ENCODE data around the gene CXXC5. TPM values are rescaled to one million over a fixed set of nuclear protein-coding genes. Genes with fewer than 3 reads are reported as not detected.
A peak's percentile ranks its signal among the peaks of the same experiment; 100 is the strongest.
"Not testable (repeated sequence)": the region's sequence is repeated elsewhere in the genome, so short reads cannot be mapped to it uniquely, and the experiment has no call there.

Gene CXXC5
- total RNA-seq: 75.7 TPM
- long read RNA-seq, transcript CXXC5-211 (3 exons, 1,892 nt): minor isoform, 65 of 425 reads
- long read RNA-seq, transcript CXXC5-201 (3 exons, 2,658 nt): major isoform, 286 of 425 reads
- long read RNA-seq, partial matches to known transcripts: 12 of 425 reads
- long read RNA-seq, other reads (novel, unspliced or antisense): 62 of 425 reads

DNA sequence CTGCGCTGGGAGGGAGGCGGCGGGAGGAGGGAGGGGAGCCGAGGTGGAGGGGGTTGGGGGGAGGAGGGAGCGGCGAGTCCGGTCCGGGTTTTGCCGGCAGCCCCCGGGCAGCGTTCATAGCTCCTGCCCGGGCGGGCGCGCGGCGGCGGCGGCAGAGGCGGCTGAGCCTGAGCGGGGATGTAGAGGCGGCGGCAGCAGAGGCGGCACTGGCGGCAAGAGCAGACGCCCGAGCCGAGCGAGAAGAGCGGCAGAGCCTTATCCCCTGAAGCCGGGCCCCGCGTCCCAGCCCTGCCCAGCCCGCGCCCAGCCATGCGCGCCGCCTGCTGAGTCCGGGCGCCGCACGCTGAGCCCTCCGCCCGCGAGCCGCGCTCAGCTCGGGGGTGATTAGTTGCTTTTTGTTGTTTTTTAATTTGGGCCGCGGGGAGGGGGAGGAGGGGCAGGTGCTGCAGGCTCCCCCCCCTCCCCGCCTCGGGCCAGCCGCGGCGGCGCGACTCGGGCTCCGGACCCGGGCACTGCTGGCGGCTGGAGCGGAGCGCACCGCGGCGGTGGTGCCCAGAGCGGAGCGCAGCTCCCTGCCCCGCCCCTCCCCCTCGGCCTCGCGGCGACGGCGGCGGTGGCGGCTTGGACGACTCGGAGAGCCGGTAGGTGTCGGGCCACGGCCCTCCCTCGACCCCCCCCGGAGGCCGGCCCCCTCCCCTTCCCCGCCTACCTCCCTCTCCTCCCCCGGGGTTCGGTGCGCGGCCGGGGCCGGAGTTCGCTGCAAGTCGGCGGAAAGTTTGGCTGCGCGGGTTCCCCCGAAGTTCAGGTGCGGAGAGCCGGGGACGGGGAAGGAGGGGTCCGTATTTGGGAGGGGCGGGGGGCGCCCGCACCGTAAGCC is at the start of gene CXXC5:
Gene CXXC5 (plus strand): TSS at position 145 of the 877 bp plus-strand sequence. CDS start 32,175 bp downstream, outside the sequence.
- intact Hi-C loops (cut with micrococcal nuclease): no loop called here
- peak; percentile 92 for DNase-seq
- ATAC-seq: peak; percentile 71

DNA sequence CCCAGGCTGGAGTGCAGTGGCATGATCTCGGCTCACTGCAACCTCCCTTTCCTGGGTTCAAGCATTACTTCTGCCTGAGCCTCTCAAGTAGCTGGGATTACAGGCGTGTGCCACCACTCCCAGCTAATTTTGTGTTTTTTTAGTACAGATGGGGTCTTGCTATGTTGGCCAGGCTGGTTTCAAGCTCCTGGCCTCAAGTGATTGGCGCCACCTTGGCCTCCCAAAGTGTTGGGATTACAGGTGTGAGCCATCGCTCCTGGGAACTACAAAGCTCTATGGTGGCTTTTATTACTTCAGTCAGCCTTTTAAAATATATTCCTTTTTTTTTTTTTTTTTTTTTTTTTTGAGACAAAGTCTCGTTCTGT is 49.6 kb upstream of the CXXC5 start:
- DNase-seq; intact Hi-C loops (cut with micrococcal nuclease): not testable (repeated sequence)

DNA sequence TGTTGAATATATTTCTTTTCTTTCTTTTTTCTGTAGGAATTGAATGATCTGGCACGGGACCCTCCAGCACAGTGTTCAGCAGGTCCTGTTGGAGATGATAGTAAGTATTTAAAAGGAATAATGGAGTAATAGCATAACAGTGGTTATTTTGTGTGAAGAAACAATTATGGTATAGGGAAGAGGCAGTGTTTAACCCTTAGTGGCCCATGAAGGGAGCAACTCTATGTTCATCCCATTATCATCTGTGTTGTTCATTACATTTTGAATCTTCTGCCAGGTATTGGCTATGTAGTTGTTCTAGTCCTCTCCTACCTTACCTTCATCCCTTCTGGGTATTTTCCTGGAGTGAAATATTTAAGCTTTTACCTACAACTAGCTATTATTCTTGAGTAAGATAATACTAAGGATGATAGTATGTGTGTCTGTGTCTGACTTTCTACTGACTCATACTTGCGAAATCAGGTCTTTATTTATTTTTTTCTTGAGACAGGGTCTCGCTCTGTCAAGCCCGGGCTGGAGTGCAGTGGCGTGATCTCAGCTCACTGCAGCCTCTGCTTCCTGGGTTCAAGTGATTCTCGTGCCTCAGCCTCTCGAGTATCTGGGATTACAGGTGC is 47.7 kb upstream of the CXXC5 start:
- intact Hi-C loops (cut with micrococcal nuclease): no loop called here
- no peak for ATAC-seq

More for the DNA sequence above, 49.6 kb upstream of the CXXC5 start:
- ATAC-seq: not testable (repeated sequence)

DNA sequence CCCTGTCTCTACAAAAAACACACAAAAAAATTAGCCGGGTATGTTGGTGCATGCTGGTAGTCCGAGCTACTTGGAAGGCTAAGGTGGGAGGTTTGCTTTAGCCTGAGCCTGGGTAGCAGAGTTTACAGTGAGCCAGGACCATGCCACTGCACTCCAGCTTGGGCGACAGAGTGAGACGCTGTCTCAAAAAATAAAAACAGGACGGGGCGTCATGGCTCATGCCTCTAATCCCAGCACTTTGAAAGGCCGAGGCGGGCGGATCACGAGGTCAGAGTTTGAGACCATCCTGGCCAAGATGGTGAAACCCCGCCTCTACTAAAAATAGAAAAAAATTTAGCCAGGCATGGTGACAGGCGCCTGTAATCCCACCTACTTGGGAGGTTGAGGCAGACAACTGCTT is 46.7 kb upstream of the CXXC5 start:
- intact Hi-C loops (cut with micrococcal nuclease): no loop called here

More for the DNA sequence above, 47.7 kb upstream of the CXXC5 start:
- DNase-seq: no peak

DNA sequence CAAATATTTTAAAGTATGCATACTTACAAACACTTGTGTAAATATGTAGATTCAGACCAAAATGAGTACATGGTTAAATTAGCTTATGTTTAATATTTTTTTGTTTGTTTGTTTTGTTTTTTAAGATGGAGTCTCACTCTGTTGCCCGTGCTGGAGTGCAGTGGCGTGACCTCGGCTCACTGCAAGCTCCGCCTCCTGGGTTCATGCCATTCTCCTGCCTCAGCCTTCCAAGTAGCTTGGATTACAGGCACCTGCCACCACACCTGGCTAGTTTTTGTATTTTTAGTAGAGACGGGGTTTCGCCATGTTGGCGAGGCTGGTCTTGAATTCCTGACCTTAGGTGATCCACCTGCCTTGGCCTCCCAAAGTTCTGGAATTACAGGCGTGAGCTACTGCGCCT is 46.2 kb upstream of the CXXC5 start:
- intact Hi-C loops (cut with micrococcal nuclease); ATAC-seq; DNase-seq: not testable (repeated sequence)

More for the DNA sequence above, 46.7 kb upstream of the CXXC5 start:
- peak; percentile 39 for DNase-seq
- peak; percentile 60 for ATAC-seq

DNA sequence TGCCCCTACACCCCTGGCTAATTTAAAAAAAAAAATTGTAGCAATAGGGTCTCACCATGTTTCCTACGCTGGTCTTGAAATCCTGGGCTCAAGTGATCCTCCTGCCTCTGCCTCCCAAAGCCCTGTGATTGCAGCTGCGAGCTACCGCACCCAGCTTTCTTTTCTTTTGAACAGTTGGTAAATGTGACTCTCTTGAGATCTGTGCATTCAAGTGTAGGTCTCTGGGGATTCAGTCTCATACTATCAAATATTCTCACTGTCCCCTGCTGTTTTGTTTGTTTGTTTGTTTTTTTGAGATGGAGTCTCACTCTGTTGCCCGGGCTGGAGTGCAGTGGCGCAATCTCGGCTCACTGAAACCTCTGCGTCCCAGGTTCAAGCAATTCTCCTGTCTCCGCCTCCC is 42.3 kb upstream of the CXXC5 start:
- ATAC-seq: no peak
- no peak for DNase-seq
- intact Hi-C loops (cut with micrococcal nuclease): no loop called here

DNA sequence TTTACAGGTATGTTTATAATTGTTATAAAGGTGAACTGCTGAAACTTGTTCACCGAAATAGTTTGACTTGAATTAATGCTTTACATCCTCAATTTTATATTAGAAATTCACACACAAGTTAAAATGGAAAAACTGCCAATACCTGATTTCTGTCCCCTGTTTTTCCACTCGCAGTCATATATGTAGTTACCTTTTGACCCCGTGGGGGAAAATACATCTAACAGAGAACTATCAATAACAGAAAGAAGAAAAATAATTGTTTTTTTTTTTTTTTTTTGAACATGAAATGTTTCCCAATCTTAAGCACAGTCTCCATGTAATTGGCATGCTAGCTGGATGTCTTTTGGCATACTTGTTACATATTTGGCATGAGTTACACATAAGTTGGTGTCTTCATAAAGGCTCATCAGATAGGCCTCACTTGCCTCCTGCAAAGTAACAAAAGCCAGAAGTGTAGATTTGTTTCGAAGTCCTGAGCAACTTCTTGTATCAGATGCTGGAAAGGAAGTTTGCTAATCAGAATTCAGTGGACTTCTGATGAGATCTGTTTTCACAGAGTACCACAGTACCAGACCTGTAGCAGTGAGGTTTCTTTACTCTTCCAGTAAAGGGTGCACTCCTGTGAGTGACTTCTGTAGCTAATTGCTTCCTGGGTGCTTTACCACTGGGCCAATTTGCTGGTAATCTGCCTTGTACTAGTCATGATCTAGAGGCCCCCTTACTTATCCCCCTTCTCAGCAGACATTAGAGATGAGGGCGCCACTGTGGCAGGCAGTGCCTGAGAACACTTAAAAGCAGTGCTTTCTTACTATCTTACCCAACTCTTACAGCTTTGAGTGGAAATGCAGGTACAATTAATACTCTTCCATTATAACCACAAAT is 36.2 kb upstream of the CXXC5 start:
- DNase-seq (no peak), ATAC-seq (no peak)
- intact Hi-C loops (cut with micrococcal nuclease): no loop called here

DNA sequence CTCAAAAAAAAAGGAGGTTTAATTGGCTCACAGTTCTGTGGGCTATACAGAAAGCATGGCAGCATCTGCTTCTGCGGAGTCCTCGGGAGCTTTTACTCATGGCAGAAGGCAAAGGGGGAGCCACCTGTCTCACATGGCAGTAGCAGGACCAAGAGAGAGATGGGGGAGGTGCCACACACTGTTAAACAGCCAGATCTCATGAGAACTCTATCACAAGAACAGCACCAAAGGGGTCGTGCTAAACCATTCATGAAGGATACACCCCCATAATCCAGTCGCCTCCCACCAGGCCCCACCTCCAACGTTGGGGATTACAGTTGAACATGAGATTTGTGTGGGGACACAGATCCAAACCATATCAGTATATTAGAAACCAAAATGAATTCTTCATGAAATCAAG is 28.3 kb upstream of the CXXC5 start:
- no peak for ATAC-seq
- intact Hi-C loops (cut with micrococcal nuclease): loop anchor here (10.0 kb wide), 1 partner anchor 45 kb away; no protein-coding TSS in a partner anchor
- no peak for DNase-seq

DNA sequence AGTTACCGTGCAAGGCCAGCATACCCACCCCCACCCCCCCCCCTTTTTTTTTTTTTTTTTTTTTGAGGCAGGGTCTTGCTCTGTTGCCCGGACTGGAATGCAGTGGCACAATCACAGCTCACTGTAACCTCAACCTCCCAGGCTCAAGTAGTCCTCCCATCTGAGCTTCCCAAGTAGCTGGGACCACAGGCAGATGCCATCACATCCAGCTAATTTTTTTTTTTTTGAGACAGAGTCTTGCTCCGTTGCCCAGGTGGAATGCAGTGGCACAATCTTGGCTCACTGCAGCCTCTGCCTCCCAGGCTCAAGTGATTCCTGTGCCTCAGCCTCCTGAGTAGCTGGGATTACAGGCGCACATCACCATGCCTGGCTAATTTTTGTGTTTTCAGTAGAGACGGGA is 22.8 kb upstream of the CXXC5 start:
- DNase-seq, ATAC-seq: not testable (repeated sequence)
- intact Hi-C loops (cut with micrococcal nuclease): loop anchor here (10.0 kb wide), 1 partner anchor 51 kb away; no protein-coding TSS in a partner anchor

DNA sequence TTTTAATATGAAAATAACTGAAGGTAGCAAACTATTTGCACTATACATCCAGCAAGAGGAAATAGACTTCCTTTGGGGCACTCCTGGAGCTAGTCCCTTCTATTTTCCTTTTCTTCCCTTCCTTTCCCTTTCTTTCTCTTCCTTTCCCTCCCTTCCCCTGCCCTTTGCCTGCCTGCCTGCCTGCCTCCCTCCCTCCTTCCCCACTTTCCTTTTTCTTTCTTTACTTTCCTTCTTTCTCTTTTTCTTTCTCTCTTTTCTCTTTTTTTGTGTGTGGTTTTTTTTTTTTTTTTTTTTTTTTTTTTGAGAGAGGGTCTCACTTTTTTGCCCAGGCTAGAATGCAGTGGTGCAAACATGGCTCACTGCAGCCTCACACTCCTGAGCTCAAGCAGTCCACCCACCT is 17.3 kb upstream of the CXXC5 start:
- DNase-seq (no peak), ATAC-seq (no peak)
- intact Hi-C loops (cut with micrococcal nuclease): loop anchor here (5.0 kb wide), 1 partner anchor 131 kb away; no protein-coding TSS in a partner anchor

DNA sequence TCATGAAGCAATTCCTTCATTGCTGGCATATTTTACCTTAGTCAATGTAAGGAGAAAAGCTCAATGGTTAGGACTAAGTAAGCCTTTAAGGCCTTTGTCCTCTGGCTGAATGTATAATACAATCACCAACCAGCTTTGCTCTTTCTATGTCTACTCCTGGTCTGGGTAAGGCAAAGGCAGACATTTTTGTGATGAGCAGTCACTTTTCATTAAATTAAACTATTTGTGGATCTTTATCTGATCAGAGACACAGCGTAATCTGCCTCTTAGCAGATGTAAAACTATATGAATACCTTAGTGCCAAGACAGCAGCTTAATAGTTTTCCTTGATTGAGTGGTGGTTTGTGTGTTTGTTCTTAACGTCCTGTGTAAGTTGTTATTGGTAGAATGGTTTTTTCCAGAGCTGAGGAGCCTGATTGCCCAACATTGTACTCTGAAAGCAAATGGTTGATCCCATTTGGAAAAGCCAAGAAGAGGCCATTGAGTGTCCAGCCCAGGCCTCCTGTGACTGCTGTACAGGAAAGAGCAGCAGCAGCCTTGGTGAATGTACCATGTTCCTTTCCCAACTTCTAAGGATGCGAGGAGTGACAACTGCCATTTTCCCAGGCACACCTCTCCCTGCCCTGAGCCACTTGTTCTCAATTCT is 16.5 kb upstream of the CXXC5 start:
- intact Hi-C loops (cut with micrococcal nuclease): loop anchor here (5.0 kb wide), 1 partner anchor 131 kb away; no protein-coding TSS in a partner anchor
- no peak for ATAC-seq
- DNase-seq: no peak

DNA sequence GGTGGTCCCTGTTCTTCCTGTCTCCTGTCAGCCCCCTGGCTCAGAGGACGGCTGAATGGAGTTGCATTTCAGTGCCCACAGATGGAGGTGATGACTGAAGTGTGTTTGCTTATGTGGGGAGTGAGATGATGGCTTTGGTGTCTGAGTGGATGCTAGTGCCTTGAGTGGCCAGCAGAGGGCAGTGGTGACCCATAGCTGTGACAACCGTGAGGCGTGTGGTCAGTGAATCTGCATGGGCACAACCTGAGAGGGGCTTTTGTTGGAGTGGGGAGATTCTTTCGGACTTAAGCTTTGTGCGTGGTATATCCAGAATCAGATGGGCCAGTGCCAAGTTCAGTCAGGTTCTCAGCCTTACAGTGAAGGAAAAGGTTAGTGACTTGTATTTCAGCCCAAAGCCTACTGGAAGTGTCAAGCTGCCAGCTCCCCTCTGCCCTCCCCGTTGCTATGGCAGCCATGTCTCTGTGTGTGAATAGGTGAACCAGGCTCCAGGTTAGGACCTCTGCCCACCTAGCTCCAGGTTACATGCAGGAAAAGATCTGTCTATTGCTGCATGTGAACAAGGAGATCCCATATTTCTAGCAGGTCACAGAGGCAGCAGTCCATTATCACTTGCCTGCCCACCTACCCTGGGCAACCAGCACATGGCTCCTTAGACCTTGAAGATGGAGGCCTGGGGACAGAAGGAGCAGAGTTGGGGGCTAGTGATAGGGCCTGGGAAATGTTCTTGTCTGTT is 14.7 kb upstream of the CXXC5 start:
- intact Hi-C loops (cut with micrococcal nuclease): loop anchor here (5.0 kb wide), 1 partner anchor 129 kb away; no protein-coding TSS in a partner anchor
- peak; percentile 70 for DNase-seq
- ATAC-seq: peak; percentile 16

DNA sequence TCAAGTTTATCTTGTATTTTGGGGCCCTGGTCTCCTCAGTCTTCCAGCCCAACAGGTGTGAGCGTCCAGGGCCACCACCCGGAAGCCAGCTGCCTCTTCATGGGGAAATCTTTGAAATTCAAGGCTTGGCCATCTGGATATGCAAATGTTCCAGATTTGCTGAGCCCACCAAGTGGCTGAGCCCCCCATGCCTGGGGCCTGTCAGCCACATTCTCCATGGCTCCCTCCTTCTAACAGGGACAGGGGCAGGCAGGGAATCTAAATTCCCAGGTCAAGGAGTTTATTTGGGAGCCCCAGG is 14.2 kb upstream of the CXXC5 start:
- DNase-seq (no peak), ATAC-seq (no peak)
- intact Hi-C loops (cut with micrococcal nuclease): loop anchor here (5.0 kb wide), 1 partner anchor 128 kb away; no protein-coding TSS in a partner anchor

DNA sequence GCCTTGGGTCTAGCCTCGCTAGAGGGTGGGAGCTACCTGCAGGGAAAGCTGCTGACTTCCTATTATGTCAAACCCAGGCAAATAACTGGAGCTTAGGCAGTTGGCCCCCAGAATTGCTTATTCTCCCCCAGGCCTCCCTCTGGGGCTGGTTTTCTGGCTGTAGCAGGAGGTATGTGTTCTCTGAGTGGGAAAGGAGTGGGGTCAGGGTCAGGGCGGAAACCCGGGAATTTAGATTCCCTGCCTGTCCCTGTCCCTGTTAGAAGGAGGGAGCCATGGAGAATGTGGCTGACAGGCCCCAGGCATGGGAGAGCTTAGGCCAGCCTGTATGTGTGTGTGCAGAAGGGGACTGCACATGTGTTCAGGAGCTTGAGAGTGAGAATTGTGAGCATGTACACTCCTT is 13.6 kb upstream of the CXXC5 start:
- intact Hi-C loops (cut with micrococcal nuclease): loop anchor here (5.0 kb wide), 1 partner anchor 128 kb away; no protein-coding TSS in a partner anchor
- DNase-seq (no peak), ATAC-seq (no peak)

DNA sequence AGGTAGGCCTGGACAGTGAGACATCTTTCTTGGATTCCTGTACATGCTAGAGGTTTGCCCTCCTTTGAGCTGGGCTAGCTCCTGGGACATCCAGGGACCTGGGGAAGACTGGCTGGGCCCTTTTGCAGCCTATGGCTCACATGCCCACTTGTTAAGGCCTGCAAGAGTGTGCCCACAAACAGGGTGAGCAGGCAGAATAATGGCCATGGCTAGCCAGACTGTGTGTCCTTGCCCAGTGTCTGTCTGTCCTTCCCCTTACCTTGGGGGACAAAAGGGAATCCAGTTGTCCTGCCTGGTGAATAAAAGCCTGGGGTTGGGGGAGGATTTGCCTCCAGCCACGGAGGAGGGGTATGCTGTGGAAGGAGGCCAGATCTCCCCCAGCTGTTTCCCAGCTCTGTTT is 13.0 kb upstream of the CXXC5 start:
- intact Hi-C loops (cut with micrococcal nuclease): loop anchor here (5.0 kb wide), 1 partner anchor 52 kb away; no protein-coding TSS in a partner anchor
- no peak for ATAC-seq
- DNase-seq: no peak

DNA sequence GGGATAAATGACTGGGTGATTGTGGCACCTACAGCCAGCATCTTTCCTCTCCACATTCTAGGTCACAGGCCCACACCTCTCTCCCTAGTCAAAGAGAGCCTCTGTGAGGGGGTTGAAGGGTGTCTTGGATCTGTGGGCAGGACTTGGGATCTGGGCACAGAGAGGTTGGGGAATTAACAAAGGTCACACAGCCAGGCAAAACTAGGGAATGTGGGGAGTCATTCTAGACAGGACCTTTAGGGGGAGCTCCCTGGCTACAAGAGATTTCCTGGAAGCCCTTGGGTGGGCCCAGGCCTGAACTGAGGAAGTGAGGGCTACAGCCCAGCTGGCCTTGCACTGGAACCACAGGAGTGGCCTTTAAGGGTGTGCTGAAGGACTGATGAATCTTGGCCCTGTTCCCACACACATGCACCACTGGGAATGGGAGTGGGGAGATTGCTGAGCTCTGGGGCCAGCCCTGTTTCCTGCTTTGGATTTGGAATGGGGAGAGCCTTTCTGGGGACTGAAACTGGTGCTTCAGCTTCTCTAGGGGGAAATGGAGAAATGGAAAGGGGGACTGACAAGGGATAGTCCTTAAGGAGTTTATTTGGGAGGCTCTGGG is 12.4 kb upstream of the CXXC5 start:
- peak; percentile 87 for DNase-seq
- peak; percentile 65 for ATAC-seq
- intact Hi-C loops (cut with micrococcal nuclease): loop anchor here (5.0 kb wide), 1 partner anchor 52 kb away; no protein-coding TSS in a partner anchor

DNA sequence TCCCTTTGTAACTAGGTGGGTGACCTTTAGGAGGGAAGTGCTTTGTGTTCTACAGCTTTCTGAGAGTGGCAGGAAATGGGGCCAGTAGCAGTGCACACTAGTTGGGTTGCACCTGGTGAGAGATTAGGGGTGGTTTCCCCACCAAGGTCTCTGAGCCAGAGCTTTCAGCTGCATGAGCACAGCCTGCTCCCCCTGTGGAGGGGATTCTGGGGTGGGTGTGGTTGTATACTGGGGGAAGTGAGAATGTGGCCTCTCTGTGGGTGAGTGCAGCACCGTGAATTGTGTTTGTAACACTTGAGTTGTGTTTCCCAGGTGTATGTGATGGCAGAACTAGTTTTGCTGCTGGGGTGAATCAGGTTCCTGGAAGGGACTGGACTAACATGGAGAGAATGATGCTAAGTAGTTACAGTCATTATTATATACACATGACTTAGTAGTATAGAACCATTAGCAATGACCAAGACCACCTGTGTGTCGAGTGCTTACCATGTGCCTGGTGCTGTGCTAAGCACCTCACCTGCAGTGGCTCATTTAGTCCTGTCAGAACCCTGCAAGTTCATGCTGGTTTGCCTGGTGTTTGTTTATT is 11.8 kb upstream of the CXXC5 start:
- DNase-seq: no peak
- ATAC-seq: no peak
- intact Hi-C loops (cut with micrococcal nuclease): loop anchor here (5.0 kb wide), 1 partner anchor 51 kb away; no protein-coding TSS in a partner anchor
